Colonic mucosa (tissue), 4 donors: ENCODE results near the gene FBXO11. TPM values are rescaled to one million over a fixed set of nuclear protein-coding genes. Genes with fewer than 3 reads are reported as not detected.
"Not testable (repeated sequence)": the region's sequence is repeated elsewhere in the genome, so short reads cannot be mapped to it uniquely, and the experiment has no call there.

Experiments used
- DNase-seq: peaks from one replicate; pipeline ENCODE4 v3.0.0-alpha.2; 2020
- H3K27ac ChIP-seq: fragments of 200-600 bp; one replicate; pipeline ENCODE4 v1.8.0; 2021
- H3K27me3 ChIP-seq: fragments of 200-600 bp; one replicate; pipeline ENCODE4 v1.8.0; 2021
- H3K36me3 ChIP-seq: fragments of 200-600 bp; one replicate; pipeline ENCODE4 v1.8.0; 2021
- H3K4me1 ChIP-seq: fragments of 200-600 bp; one replicate; pipeline ENCODE4 v1.8.0; 2021; ENCODE audit warnings: mild to moderate bottlenecking
- H3K4me3 ChIP-seq: fragments of 200-600 bp; one replicate; pipeline ENCODE4 v1.8.0; 2021
- H3K9ac ChIP-seq, 2 donors: one replicate each; pipeline ENCODE4 v1.7.0; 2013; ENCODE audit warnings: control low read depth in 2 of 2, low read depth in 2 of 2, low read length in 2 of 2
- H3K9me3 ChIP-seq: fragments of 200-600 bp; one replicate; pipeline ENCODE4 v1.8.0; 2021
- CTCF ChIP-seq: fragments of 200-600 bp; IDR thresholded peaks from one replicate; pipeline ENCODE4 v1.8.0; 2022; ENCODE audit warnings: antibody characterized with exemption, mild to moderate bottlenecking
- intact Hi-C: fragments of 100-400 bp; cut with DNase I; formaldehyde crosslinking; loops from one replicate; pipeline ENCODE4 v1.14.1; 2022
- total RNA-seq, 2 donors: library from RNA; stranded (reverse); fragmentation: NEBNext Ultra II Directional in 1 of 2; extraction: Animal tissue kit (Norgen Biotek cat#: 25700) in 1 of 2; gene quantifications; one replicate each; pipeline ENCODE4 v1.2.1, GENCODE V29; 2021
- donor health status: healthy.
- donor health status: DM: no; HTN: no; CAD: no.
- donor health status: DM: no; HTN: no; CAD: no.

FBXO11 gene
- total RNA-seq, 2 donors from 2014 or later: 40.4 to 47.7 TPM

- Histone ChIP-seq H3K27ac (no peak overlapping the region), H3K27me3 (no peaks in the 10 kb centered on the region), H3K4me1 (no peaks in the 10 kb centered on the region), H3K9ac (no peak overlapping the region), H3K36me3 (no peaks in the 10 kb centered on the region), H3K9me3 (no peaks in the 10 kb centered on the region), H3K4me3 (no peak overlapping the region)
- no peak for TF ChIP-seq CTCF
- no peak for DNase-seq
- intact Hi-C loops: no loop called here
Observed at GRCh38 chr2:47937677-47938076, 31.4 kb upstream of the FBXO11 start.

- Histone ChIP-seq H3K36me3 (no peaks in the 10 kb centered on the region), H3K9ac (no peak overlapping the region), H3K27me3 (no peaks in the 10 kb centered on the region), H3K27ac (no peak overlapping the region), H3K4me1 (no peaks in the 10 kb centered on the region), H3K4me3 (no peak overlapping the region), H3K9me3 (no peaks in the 10 kb centered on the region)
- TF ChIP-seq CTCF: no peak
- intact Hi-C loops: no loop called here
- DNase-seq: no peak
Observed at GRCh38 chr2:47935071-47935470, 28.8 kb upstream of the FBXO11 start.

GRCh38 chr2:47918043-47918442 is 11.7 kb upstream of the FBXO11 start:
- no peak overlapping the region for H3K9ac ChIP-seq
- no peak overlapping the region for H3K4me3 ChIP-seq
- intact Hi-C loops: no loop called here
- no peak for DNase-seq
- no peak overlapping the region for H3K27ac ChIP-seq
- no peaks in the 10 kb centered on the region for H3K4me1 ChIP-seq
- H3K27me3 ChIP-seq: no peaks in the 10 kb centered on the region
- TF ChIP-seq CTCF: no peak
- no peaks in the 10 kb centered on the region for H3K36me3 ChIP-seq
- H3K9me3 ChIP-seq: no peaks in the 10 kb centered on the region

GRCh38 chr2:47917276-47917961 is 11.1 kb upstream of the FBXO11 start:
- Histone ChIP-seq H3K4me3 (no peak overlapping the region), H3K36me3 (no peaks in the 10 kb centered on the region), H3K27ac (no peak overlapping the region), H3K27me3 (no peaks in the 10 kb centered on the region), H3K4me1 (no peaks in the 10 kb centered on the region), H3K9ac (no peak overlapping the region), H3K9me3 (no peaks in the 10 kb centered on the region)
- no peak for DNase-seq
- intact Hi-C loops: no loop called here
- TF ChIP-seq CTCF: no peak

- Histone ChIP-seq H3K4me3 (no peak overlapping the region), H3K9me3 (no peaks in the 10 kb centered on the region), H3K4me1 (no peaks in the 10 kb centered on the region), H3K9ac (no peak overlapping the region), H3K27ac (no peak overlapping the region), H3K27me3 (no peaks in the 10 kb centered on the region), H3K36me3 (no peaks in the 10 kb centered on the region)
- no peak for DNase-seq
- TF ChIP-seq CTCF: no peak
- intact Hi-C loops: no loop called here
Observed at GRCh38 chr2:47916412-47916811, 10.1 kb upstream of the FBXO11 start.

GRCh38 chr2:47910662-47911061 is 4.4 kb upstream of the FBXO11 start:
- intact Hi-C loops, H3K4me1 ChIP-seq, H3K27ac ChIP-seq, H3K9me3 ChIP-seq, H3K4me3 ChIP-seq, DNase-seq, H3K27me3 ChIP-seq, H3K9ac ChIP-seq, H3K36me3 ChIP-seq: not testable (repeated sequence)
